GM21786 (cell line): ENCODE results near the gene KCNA4.
"Not testable (repeated sequence)": the region's sequence is repeated elsewhere in the genome, so short reads cannot be mapped to it uniquely, and the experiment has no call there.

Experiments used
- ATAC-seq: cut with Tn5 transposase; IDR thresholded peaks from one replicate; pipeline ENCODE4 v1.9.1; 2021; ENCODE audit not compliant: unreplicated experiment

Gene KCNA4

DNA sequence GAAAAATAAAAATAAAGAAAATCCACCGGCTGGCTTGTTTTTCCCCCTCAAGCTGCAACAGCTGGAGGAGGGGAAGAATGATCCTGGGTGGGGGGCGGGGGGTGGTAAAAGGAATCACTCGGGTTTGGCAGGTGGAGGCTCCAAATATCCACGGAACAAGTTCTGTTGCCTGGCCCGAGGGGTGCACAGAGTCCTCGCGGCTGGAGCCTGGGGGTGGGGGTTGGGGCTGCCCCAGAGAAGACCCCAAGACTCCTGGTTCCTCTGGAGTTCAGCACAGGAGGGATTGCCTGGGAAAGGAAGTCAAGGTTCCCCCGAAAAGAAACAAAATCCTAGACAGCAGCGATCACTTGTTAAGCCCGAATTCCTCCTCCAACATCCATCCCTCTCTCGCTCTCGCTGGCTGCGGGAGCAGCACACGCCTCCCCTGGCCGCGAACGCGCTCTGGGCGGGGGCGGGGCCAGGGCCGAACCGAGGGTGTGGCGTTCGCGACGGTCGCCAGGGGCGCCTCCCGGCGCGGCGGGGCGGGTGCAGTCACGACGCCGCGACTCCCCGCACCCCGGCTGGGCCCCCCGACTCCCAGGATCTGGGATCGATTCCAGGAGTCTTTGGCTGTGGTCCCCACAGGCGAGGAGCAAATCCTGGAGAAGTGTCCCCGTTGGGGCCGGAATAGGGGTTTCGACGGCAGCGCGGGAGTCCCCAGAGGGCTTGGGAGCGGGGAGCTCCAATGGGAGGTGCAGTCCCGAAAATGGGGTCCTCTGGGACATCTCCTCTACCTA is at the start of gene KCNA4:
KCNA4 (minus strand) TSS at position 443 of the 776 bp plus-strand sequence. CDS start 4,352 bp downstream, outside the sequence.
- no peak for ATAC-seq

GRCh38 chr11:30062103-30062502 is 45.3 kb upstream of the KCNA4 start:
- no peak for ATAC-seq

- no peak for ATAC-seq
Observed at GRCh38 chr11:30059172-30059815, 42.5 kb upstream of the KCNA4 start.

- no peak for ATAC-seq
Observed at GRCh38 chr11:30049214-30049613, 32.4 kb upstream of the KCNA4 start.

GRCh38 chr11:30046578-30046945 is 29.7 kb upstream of the KCNA4 start:
- no peak for ATAC-seq

GRCh38 chr11:30045921-30046577 is 29.2 kb upstream of the KCNA4 start:
- ATAC-seq: no peak

GRCh38 chr11:30045144-30045543 is 28.3 kb upstream of the KCNA4 start:
- no peak for ATAC-seq

DNA sequence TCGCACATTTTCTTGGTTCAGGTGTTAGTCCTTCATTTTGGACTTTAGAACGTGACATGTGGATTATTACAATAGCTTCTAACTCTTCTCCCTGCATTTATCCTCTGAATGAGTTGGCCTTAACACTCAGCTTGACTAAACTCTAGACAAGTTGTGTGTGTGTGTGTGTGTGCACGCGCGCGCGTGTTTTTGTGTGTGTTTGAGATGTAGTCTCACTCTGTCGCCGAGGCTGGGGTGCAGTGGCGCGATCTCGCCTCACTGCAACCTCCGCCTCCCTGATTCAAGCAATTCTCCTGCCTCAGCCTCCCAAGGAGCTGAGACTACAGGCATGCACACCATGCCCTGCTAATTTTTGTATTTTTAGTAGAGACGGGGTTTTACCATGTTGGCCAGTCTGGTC is 24.3 kb upstream of the KCNA4 start:
- ATAC-seq: no peak

DNA sequence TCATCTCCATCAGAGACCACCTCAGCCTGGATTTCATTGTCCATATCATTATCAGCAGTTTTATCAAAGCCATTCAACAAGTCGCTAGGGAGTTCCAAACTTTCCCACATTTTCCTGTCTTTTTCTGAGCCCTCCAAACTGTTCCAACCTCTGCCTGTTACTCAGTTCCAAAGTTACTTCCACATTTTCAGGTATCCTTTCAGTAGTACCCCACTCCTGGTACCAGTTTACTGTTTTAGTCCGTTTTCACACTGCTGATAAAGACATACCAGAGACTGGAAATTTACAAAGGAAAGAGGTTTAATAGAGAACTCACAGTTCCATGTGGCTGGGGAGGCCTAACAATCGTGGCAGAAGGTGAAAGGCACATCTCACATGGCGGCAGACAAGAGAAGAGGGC is 17.9 kb upstream of the KCNA4 start:
- ATAC-seq: not testable (repeated sequence)

- not testable (repeated sequence) for ATAC-seq
Observed at GRCh38 chr11:30034166-30034565, 17.3 kb upstream of the KCNA4 start.

DNA sequence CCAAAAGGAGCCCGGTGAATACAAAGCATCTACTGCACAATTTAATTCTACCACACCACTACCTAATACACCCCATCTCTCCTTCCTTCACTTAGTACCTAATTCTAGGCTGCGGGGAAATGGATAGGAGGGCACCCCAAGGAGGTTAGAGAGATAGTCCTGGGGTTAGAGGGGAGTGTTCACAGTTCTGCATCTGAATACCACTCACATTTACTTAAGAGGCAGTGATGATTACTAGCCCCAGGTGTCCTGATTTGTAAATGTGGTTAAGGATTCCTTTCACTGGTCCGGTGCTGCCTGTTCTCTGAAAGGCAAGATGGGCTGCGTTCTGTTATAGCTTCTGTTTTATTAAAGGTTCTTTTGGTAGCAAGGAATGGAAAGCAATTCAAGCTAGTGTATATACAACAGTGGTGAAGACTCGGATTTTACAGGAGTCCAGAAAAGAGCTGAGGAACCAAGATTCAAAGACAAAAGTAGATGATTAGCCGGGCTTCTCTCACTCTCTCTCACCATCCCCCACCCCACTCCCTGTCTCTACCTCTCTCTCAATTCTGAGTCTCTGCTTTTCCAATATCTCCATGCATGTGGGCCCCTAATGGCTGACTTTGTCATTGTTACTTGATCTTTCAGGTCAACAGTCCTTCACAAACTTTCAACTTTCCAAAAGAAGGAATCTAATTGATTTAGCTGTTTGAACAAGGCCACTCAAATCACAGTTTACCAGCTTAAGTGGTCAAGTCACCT is 8.7 kb upstream of the KCNA4 start:
- ATAC-seq: no peak

DNA sequence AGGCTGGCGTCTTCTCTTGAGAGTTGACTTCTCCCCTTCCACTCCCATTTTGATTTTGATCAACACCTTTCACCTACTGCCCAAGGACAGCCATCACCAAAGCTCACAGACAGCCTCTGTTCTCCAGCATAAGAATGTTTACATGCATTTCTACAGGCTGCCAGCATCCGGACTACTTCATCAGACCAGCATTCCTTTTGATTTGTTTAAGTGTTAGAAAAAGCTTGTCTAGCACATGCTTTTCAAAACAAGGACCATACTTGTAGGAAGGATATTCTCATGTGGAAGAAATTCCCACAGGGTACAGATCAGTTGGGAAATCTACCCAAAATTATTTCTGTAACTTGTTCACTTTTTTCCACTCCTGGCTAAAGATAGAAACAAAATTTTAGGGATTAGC is 6.2 kb upstream of the KCNA4 start:
- ATAC-seq: no peak

DNA sequence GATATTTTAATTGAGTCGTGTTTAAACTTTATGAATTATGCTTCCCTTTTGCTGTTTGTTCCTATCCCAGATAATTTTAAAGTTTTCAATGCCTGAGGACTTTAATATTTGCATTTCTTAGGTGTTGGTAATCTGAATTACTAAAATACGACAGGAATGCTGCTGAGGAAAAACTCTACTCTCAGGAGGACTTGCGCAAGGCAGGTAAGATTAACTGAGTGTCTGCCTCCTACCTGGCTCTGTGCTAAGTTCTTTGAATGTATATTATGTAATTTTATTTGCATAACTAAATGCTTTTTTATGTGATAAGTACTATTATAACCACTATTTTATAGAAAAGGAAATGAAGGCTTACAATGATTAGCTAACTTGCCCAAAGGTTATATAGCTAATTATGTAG is 2.7 kb upstream of the KCNA4 start:
- no peak for ATAC-seq

GRCh38 chr11:30018495-30018894 is 1.7 kb upstream of the KCNA4 start:
- ATAC-seq: no peak

GRCh38 chr11:30017445-30017895 is 640 bp upstream of the KCNA4 start:
- no peak for ATAC-seq

GRCh38 chr11:30015725-30016412 is 961 bp downstream of the KCNA4 start:
- no peak for ATAC-seq

DNA sequence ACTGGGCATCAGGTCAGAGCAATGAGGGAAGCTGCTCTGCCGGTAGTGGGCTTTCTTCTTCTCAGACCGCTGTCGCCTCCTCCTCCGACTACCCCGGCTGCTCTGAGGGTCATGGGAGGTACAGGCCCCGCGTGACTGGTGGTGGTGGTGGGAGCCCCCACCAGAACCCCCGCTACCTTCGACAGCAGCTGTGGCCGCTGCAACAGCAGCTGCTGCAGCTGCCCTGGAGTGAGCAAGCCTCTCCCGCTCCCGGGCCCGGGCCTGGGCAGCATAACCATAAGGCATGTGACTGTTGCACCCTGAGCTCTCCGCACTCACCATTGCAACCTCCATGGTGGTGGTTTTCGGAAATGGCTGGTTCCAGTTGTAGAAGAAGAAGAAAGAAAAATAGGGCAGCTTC is 4.5 kb downstream of the KCNA4 start:
- ATAC-seq: no peak

GRCh38 chr11:30009060-30009459 is 7.8 kb downstream of the KCNA4 start:
- ATAC-seq: no peak

- no peak for ATAC-seq
Observed at GRCh38 chr11:30006876-30007275, 10.0 kb downstream of the KCNA4 start.

- ATAC-seq: no peak
Observed at GRCh38 chr11:30002157-30002785, 14.6 kb downstream of the KCNA4 start.
